Activated gamma-delta T cell treated with anti-CD3 and anti-CD28 coated beads, Interleukin-2, amount 50 U/mL, for 16 hours (primary cell): Measurements from ENCODE around the gene FSTL4.
"Not testable (repeated sequence)": the region's sequence is repeated elsewhere in the genome, so short reads cannot be mapped to it uniquely, and the experiment has no call there.

Experiments used
- DNase-seq: peaks from one replicate; pipeline ENCODE4 v3.0.0-alpha.2; 2020; ENCODE audit warnings: low read depth

Gene FSTL4

GRCh38 chr5:133456933-133457402 is 155.4 kb downstream of the FSTL4 start:
- DNase-seq, result no peak

GRCh38 chr5:133455676-133456075 is 156.7 kb downstream of the FSTL4 start:
- no peak for DNase-seq

GRCh38 chr5:133454442-133454841 is 157.9 kb downstream of the FSTL4 start:
- DNase-seq, result no peak

- no peak for DNase-seq
Measured at GRCh38 chr5:133453831-133454230, 158.5 kb downstream of the FSTL4 start.

- DNase-seq, result no peak
Measured at GRCh38 chr5:133453084-133453780, 159.1 kb downstream of the FSTL4 start.

GRCh38 chr5:133451926-133452325 is 160.4 kb downstream of the FSTL4 start:
- no peak for DNase-seq

- no peak for DNase-seq
Measured at GRCh38 chr5:133450286-133450685, 162.1 kb downstream of the FSTL4 start.

- no peak for DNase-seq
Measured at GRCh38 chr5:133449181-133449580, 163.2 kb downstream of the FSTL4 start.

- DNase-seq, result no peak
Measured at GRCh38 chr5:133446440-133446839, 165.9 kb downstream of the FSTL4 start.

GRCh38 chr5:133445744-133446143 is 166.6 kb downstream of the FSTL4 start:
- DNase-seq, result no peak

- DNase-seq, result not testable (repeated sequence)
Measured at GRCh38 chr5:133445204-133445603, 167.1 kb downstream of the FSTL4 start.

- DNase-seq, result no peak
Measured at GRCh38 chr5:133444711-133445110, 167.6 kb downstream of the FSTL4 start.

- no peak for DNase-seq
Measured at GRCh38 chr5:133441166-133441815, 171.1 kb downstream of the FSTL4 start.

GRCh38 chr5:133440467-133441115 is 171.8 kb downstream of the FSTL4 start:
- no peak for DNase-seq

GRCh38 chr5:133439859-133440258 is 172.5 kb downstream of the FSTL4 start:
- DNase-seq, result no peak

- DNase-seq, result no peak
Measured at GRCh38 chr5:133438487-133438886, 173.9 kb downstream of the FSTL4 start.

GRCh38 chr5:133434336-133434735 is 178.0 kb downstream of the FSTL4 start:
- no peak for DNase-seq

GRCh38 chr5:133433641-133434040 is 178.7 kb downstream of the FSTL4 start:
- no peak for DNase-seq

GRCh38 chr5:133432956-133433532 is 179.3 kb downstream of the FSTL4 start:
- DNase-seq, result no peak

GRCh38 chr5:133431326-133431865 is 180.9 kb downstream of the FSTL4 start:
- DNase-seq, result no peak

GRCh38 chr5:133430095-133430494 is 182.2 kb downstream of the FSTL4 start:
- no peak for DNase-seq

- no peak for DNase-seq
Measured at GRCh38 chr5:133429046-133429445, 183.3 kb downstream of the FSTL4 start.
